ENCODE measurements around the gene PDE10A. TPM values are rescaled to one million over a fixed set of nuclear protein-coding genes. Genes with fewer than 3 reads are reported as not detected.
A peak's percentile ranks its signal among the peaks of the same experiment; 100 is the strongest.

Gene PDE10A
- total and polyA plus RNA-seq, 2 of the 8 experiments (the other 6 are each of a cell fraction or from before 2014, with no cell fraction given), result 1.1 to 2.4 TPM

GRCh38 chr6:165562421-165563090 is 100.5 kb downstream of the PDE10A start (continued):
- TF ChIP-seq, protein P1, sequence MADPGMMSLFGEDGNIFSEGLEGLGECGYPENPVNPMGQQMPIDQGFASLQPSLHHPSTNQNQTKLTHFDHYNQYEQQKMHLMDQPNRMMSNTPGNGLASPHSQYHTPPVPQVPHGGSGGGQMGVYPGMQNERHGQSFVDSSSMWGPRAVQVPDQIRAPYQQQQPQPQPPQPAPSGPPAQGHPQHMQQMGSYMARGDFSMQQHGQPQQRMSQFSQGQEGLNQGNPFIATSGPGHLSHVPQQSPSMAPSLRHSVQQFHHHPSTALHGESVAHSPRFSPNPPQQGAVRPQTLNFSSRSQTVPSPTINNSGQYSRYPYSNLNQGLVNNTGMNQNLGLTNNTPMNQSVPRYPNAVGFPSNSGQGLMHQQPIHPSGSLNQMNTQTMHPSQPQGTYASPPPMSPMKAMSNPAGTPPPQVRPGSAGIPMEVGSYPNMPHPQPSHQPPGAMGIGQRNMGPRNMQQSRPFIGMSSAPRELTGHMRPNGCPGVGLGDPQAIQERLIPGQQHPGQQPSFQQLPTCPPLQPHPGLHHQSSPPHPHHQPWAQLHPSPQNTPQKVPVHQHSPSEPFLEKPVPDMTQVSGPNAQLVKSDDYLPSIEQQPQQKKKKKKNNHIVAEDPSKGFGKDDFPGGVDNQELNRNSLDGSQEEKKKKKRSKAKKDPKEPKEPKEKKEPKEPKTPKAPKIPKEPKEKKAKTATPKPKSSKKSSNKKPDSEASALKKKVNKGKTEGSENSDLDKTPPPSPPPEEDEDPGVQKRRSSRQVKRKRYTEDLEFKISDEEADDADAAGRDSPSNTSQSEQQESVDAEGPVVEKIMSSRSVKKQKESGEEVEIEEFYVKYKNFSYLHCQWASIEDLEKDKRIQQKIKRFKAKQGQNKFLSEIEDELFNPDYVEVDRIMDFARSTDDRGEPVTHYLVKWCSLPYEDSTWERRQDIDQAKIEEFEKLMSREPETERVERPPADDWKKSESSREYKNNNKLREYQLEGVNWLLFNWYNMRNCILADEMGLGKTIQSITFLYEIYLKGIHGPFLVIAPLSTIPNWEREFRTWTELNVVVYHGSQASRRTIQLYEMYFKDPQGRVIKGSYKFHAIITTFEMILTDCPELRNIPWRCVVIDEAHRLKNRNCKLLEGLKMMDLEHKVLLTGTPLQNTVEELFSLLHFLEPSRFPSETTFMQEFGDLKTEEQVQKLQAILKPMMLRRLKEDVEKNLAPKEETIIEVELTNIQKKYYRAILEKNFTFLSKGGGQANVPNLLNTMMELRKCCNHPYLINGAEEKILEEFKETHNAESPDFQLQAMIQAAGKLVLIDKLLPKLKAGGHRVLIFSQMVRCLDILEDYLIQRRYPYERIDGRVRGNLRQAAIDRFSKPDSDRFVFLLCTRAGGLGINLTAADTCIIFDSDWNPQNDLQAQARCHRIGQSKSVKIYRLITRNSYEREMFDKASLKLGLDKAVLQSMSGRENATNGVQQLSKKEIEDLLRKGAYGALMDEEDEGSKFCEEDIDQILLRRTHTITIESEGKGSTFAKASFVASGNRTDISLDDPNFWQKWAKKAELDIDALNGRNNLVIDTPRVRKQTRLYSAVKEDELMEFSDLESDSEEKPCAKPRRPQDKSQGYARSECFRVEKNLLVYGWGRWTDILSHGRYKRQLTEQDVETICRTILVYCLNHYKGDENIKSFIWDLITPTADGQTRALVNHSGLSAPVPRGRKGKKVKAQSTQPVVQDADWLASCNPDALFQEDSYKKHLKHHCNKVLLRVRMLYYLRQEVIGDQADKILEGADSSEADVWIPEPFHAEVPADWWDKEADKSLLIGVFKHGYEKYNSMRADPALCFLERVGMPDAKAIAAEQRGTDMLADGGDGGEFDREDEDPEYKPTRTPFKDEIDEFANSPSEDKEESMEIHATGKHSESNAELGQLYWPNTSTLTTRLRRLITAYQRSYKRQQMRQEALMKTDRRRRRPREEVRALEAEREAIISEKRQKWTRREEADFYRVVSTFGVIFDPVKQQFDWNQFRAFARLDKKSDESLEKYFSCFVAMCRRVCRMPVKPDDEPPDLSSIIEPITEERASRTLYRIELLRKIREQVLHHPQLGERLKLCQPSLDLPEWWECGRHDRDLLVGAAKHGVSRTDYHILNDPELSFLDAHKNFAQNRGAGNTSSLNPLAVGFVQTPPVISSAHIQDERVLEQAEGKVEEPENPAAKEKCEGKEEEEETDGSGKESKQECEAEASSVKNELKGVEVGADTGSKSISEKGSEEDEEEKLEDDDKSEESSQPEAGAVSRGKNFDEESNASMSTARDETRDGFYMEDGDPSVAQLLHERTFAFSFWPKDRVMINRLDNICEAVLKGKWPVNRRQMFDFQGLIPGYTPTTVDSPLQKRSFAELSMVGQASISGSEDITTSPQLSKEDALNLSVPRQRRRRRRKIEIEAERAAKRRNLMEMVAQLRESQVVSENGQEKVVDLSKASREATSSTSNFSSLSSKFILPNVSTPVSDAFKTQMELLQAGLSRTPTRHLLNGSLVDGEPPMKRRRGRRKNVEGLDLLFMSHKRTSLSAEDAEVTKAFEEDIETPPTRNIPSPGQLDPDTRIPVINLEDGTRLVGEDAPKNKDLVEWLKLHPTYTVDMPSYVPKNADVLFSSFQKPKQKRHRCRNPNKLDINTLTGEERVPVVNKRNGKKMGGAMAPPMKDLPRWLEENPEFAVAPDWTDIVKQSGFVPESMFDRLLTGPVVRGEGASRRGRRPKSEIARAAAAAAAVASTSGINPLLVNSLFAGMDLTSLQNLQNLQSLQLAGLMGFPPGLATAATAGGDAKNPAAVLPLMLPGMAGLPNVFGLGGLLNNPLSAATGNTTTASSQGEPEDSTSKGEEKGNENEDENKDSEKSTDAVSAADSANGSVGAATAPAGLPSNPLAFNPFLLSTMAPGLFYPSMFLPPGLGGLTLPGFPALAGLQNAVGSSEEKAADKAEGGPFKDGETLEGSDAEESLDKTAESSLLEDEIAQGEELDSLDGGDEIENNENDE (IDR thresholded peaks at IDR 0.05; ENCODE audit: insufficient replicate concordance, low read length), result no peak
- TF ChIP-seq RAD21 (IDR thresholded peaks at IDR 0.05 in 1 of 2, conservative IDR thresholded peaks at IDR 0.05 in 1 of 2; ENCODE audit: low read depth in 2 of 2, low read length in 2 of 2) (peak; percentile 11 to 31; a peak in 2 of 4 replicates), EGR1 (IDR thresholded peaks at IDR 0.05; ENCODE audit: borderline replicate concordance, low read depth, low read length) (no peak)
- TF ChIP-seq, protein P2, sequence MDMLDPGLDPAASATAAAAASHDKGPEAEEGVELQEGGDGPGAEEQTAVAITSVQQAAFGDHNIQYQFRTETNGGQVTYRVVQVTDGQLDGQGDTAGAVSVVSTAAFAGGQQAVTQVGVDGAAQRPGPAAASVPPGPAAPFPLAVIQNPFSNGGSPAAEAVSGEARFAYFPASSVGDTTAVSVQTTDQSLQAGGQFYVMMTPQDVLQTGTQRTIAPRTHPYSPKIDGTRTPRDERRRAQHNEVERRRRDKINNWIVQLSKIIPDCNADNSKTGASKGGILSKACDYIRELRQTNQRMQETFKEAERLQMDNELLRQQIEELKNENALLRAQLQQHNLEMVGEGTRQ (IDR thresholded peaks at IDR 0.05; ENCODE audit: low read length), result no peak
